ENCODE measurements around the gene CSRP2.

Gene CSRP2

DNA sequence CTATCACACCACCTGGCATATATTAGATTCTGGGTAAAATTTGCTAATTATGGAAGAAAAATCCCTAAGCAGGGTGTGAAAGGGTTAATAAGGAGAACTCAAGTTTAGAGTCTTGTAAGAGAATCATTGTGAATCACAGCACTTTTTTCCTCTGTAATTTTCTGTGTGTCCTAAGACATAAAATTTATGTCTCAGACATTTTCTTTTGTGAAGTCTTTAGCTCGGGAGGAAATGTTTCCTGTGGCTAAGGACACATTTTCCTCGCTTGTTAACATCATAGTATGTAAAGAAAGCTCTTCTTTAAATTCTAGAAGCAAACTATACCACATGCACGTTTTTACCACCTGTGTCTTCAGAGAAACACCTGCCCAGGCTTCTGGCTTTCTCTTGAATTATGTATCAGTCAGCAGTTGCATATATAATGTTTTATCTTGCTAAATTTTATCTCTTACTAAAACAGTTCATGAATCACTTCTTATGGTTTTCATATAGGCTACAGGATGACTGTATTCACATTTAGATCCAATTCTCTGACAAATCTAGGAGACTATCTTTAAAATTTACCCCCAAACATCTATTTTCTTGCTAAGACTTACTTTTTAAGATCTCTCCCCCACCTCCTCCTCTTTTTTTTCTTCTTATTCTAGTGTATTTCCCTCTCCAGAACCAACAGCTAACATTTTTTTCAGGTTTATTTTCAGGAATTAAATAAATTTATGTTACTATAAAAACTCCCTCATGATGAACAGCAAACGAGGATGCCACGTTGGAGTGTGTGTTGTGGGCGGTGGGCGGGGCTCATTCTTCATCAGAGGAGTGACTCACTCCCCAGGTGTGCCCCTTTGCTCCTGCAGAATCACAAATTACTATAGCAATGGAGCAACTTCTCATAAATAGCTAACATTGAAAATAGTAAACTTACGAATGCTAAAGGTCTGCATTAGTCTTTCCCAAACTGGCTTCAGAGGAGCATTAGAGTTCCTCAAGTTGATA is 11.6 kb upstream of the CSRP2 start:
- H3K27ac ChIP-seq, result no peak overlapping the region
- TF ChIP-seq ZFX (IDR thresholded peaks at IDR 0.05) (no peak), CTCF (conservative IDR thresholded peaks at IDR 0.05) (no peak)

DNA sequence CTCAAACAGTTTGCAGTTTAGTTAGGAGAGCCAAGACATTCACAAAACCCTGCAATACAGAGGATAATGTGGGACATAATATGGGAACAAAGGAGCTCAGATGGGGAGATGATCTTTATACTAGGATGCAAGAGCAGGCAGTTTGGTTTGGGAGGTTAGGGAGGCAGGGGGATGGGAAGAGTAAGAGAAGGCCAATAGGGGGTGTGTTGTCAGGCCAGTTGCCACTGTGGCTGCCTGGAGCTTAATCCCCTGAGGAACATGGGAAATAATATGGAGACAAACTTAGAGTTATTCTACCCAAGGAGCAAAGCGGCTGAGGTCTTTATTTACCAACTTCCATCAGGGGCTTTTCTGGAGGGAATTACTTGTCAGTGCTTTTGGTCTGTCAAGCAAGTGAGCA is 10.0 kb upstream of the CSRP2 start:
- no peak overlapping the region for H3K27ac ChIP-seq
- no peak for TF ChIP-seq ZFX (IDR thresholded peaks at IDR 0.05)

DNA sequence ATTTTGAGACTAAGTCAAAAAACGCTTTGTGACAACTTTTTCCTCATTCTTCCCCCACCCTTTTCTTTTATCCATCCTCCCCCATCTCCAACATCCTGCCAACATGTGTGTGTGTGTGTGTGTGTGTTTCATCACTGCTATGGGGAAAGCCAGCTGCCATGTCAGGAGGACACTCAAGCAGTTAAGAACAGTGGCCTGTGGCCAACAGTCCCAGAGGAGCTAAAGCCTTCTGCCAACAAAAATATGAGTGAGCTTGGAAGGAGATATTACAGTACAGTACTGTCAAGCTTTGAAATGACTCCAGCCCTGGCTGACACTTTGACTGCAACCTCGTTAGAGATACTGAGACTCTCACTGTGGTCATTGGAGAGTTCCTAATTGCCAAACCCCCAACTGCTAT is 5.0 kb upstream of the CSRP2 start:
- H3K27ac ChIP-seq, result no peak overlapping the region

DNA sequence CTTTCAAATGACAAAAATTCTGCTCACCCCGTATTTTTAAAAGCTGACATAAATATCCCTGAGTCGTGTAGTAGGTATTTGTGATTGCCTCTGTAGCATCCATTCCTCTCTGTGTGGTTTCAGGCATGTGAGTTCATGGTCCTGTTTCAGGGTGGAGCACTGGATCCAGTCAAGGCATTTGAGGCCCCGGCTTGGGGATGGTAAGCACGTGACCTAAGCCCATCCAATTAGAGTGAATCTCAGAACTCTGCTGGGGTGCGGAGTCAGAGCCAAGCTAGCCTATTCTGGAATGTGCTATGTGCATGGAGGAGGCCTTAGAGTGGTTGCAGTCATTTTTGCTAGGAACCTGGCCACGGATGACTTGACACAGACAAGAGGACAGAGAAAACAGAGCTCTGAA is 4.3 kb upstream of the CSRP2 start:
- H3K27ac ChIP-seq, result no peak overlapping the region
- no peak for TF ChIP-seq CTCF (conservative IDR thresholded peaks at IDR 0.05)
- no peak for TF ChIP-seq ZFX (IDR thresholded peaks at IDR 0.05)

More for the DNA sequence above, 5.0 kb upstream of the CSRP2 start:
- no peak for TF ChIP-seq ZFX (IDR thresholded peaks at IDR 0.05)
- TF ChIP-seq CTCF (conservative IDR thresholded peaks at IDR 0.05), result no peak

DNA sequence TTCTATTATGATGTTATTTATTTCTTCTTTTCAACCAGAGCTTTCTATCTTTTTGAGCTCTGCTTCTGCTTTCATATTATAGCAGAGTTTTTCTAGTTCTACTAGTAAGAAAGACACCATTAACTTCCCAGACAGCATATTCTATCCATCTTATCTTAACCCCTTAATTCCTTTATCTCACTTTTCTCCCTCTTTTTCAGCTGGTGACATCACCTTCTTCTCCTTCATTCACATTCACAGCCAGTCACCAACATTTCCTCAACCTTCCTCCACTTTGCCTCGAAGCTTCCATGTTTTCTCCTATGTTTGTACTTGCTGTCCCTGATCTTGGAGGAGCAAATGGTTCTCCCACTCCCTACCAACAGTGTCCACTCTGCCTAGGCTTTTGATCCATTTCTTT is 3.5 kb upstream of the CSRP2 start:
- TF ChIP-seq ZFX (IDR thresholded peaks at IDR 0.05) (no peak), CTCF (conservative IDR thresholded peaks at IDR 0.05) (no peak)
- no peak overlapping the region for H3K27ac ChIP-seq

DNA sequence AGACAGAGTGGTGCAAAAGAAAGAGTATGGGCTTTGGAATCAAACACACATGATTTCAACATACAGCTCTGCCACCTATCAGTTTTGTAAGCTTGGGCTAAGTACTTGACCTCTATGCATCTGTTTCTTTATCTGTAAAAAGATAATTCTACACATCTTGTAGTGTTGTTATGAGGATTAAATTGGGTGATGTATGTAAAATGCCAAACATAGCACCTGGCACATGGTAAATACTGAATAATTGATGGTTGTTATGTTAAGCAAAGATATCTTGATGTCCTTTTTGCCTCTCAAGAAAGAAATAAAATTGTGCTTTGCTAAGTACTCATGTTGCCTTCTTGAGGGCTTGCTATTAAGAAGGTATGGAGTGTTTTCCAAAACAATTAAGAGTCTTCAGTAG is 2.3 kb upstream of the CSRP2 start:
- no peak overlapping the region for H3K27ac ChIP-seq
- TF ChIP-seq CTCF (conservative IDR thresholded peaks at IDR 0.05), result no peak
- no peak for TF ChIP-seq ZFX (IDR thresholded peaks at IDR 0.05)

DNA sequence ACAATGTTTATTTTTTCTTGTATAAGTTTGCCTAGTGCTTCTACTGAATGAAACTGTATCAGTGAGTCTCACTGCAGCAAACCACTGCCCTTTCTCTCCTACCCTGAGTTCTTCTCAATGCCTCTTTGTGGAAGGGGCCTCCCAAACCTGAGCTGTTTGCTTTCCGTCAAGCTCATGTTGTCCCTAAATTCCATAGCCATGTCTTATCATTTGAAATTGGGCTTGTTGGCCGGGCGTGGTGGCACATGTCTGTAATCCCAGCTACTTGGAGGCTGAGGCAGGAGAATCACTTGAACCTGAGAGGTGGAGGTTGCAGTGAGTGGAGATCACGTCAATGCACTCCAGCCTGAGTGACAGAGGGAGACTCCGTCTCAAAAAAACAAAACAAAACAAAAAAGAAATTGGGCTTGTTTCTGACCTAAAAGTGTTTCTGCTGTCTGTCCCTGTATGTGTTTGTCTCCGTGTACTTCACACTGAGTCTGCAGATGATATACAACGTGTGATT is 1.8 kb upstream of the CSRP2 start:
- no peak for TF ChIP-seq ZFX (IDR thresholded peaks at IDR 0.05)
- TF ChIP-seq CTCF (conservative IDR thresholded peaks at IDR 0.05), result no peak
- peak overlapping the region; percentile 77 for H3K27ac ChIP-seq
